LNCaP clone FGC (cell line): ENCODE measurements around the gene UGP2.

Experiments
- DNase-seq: peaks from one replicate; pipeline ENCODE4 v3.0.0-alpha.2; 2011; ENCODE audit warnings: low read depth
- H3K4me3 ChIP-seq: 2 replicates; pipeline ENCODE4 v1.5.1; 2011; ENCODE audit warnings: mild to moderate bottlenecking, low read depth, low read length, control low read depth
- TF ChIP-seq, protein P1 (sequence below): IDR thresholded peaks from 2 replicates; pipeline ENCODE4 v1.5.1; 2012; ENCODE audit warnings: mild to moderate bottlenecking; ENCODE audit not compliant: control insufficient read depth, insufficient read depth; ENCODE audit errors: extremely low read depth

Gene UGP2

DNA sequence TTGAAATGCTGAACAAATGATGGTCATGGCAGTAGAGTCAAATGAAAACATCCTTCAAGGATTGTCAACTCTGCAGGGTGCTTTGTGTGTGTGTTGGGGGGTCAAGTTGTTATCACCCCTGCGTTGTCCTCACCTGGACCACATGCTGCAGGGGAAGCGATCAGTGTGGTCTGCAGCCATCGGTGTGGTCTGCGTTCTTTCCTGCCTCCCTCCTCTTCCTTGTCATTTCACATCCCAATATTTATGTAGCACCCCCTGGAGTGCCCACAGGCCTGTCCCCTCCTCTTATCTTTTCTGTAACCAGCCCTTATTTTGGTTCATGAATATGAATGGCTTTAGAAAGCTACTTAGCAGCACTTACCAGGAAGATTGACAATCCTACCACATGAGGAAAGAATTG, 38.9 kb downstream of the UGP2 start:
- DNase-seq: no peak

DNA sequence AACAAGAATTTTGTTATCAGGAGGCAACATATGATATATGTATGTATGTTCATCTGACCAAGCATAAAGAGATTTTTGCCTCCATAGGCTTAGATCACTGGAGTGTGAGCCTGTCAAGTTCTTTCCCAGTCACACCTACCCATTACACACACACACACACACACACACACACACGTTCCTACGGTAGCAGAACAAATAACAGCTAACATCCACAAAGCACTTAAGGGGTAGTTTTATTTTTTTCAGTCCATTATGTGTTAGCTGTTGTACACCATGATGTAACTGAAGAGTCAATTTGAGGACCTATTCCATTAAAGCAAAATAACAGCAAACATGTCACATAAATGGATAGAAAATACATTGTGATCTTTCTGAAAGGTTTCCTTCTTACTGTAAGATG, 39.5 kb downstream of the UGP2 start:
- TF ChIP-seq, protein P1, sequence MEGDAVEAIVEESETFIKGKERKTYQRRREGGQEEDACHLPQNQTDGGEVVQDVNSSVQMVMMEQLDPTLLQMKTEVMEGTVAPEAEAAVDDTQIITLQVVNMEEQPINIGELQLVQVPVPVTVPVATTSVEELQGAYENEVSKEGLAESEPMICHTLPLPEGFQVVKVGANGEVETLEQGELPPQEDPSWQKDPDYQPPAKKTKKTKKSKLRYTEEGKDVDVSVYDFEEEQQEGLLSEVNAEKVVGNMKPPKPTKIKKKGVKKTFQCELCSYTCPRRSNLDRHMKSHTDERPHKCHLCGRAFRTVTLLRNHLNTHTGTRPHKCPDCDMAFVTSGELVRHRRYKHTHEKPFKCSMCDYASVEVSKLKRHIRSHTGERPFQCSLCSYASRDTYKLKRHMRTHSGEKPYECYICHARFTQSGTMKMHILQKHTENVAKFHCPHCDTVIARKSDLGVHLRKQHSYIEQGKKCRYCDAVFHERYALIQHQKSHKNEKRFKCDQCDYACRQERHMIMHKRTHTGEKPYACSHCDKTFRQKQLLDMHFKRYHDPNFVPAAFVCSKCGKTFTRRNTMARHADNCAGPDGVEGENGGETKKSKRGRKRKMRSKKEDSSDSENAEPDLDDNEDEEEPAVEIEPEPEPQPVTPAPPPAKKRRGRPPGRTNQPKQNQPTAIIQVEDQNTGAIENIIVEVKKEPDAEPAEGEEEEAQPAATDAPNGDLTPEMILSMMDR: no peak
- no peak overlapping the region for H3K4me3 ChIP-seq
- no peak for DNase-seq

More for the DNA sequence above, 38.9 kb downstream of the UGP2 start:
- H3K4me3 ChIP-seq: no peak overlapping the region
- TF ChIP-seq, protein P1: no peak

DNA sequence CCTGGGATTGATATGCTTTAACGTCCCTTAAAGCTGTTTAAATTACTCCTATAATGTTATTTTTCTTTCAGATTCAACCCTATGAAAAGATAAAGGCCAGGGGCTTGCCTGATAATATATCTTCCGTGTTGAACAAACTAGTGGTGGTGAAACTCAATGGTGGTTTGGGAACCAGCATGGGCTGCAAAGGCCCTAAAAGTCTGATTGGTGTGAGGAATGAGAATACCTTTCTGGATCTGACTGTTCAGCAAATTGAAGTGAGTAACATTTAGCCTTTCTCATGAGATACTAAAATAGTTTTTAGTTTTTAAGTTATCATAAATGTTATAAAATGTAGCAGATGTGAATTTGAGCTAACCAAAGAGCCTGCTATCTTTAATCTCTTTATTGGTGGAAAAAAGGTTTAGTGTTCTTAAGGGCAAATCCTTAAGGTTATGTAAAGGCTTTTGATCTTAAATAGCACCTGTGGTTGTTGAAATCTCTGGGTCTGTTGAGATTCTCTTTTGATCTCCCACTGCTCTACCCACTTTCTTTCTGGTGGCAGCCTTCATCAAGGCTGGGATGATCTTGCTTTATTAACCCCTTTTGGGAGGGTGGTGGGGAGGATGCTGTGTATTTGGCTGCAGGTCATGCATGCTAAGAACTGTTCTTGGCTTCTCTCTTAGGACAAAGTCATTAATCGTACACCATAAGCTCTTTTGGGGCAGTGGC, 40.9 kb downstream of the UGP2 start:
- DNase-seq: no peak
- TF ChIP-seq, protein P1: no peak
- H3K4me3 ChIP-seq: no peak overlapping the region

DNA sequence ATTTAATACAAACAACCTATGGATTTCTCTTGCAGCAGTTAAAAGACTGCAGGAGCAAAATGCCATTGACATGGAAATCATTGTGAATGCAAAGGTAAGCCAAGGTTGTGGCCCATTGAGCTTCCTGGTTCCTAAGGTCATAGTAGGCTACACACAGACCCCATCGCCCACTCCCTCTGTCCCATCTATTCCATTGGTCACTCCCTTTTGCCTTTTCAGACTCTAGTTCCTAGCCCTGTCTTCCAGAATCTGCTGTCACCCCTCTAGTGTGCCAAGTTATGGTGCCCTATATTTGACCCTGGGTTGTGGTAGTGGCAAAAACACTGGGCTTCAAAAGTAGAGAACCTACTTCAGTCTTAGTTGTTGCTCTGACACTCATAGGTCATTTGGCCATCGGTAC, 44.7 kb downstream of the UGP2 start:
- TF ChIP-seq, protein P1: no peak
- H3K4me3 ChIP-seq: no peak overlapping the region
- DNase-seq: no peak

- TF ChIP-seq, protein P1: no peak
- H3K4me3 ChIP-seq: no peak overlapping the region
- DNase-seq: no peak
Observed at GRCh38 chr2:63888053-63888452, 46.4 kb downstream of the UGP2 start.

DNA sequence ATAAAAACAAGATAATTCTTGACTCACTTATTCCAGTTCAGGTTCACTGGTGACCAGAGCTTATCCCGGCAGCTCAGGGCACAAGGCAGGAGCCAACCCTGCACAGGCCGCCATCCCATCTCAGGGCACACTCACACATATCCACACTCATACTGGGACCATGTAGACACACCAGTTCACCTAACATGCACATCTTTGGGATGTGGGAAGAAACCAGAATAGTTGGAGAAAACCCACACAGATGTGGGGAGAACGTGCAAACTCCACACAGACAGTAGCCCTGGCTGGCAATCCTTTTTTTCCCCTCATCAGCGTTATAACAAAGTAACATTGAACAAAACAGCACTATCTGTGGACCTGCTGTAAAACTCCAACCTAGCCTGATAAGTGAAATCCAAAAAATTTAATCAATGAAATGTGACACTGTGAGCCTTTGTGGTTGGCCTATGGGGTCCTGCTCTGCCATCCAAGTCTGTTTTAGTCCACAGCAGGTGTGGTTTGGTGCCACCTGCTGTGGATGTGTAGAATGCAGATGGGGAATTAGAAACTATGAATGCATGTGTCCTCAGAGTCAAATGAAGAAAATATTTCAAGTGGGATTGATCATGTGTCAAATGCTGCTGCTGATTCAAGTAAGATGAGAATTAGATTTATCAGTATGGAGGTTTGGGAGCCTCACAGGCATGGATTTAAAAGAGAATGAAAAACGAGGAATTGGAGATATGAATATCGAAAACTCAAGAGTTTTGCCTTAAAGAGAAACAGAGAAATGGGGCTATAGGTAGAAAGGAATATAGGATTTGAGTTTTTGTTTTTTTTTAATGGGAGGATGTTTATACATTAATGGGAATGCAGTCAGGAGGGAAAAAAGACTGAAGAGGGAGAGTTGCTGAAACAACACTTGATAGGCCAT, 47.0 kb downstream of the UGP2 start:
- no peak for DNase-seq

More for the DNA sequence above, 47.0 kb downstream of the UGP2 start:
- TF ChIP-seq, protein P1: peak; percentile 73
- H3K4me3 ChIP-seq: no peak overlapping the region
